ENCODE measurements around the gene OVOL3. TPM values are rescaled to one million over a fixed set of nuclear protein-coding genes. Genes with fewer than 3 reads are reported as not detected.

Gene OVOL3
- total RNA-seq, 1 donor from 2014 or later = not detected

- intact Hi-C loops (cut with micrococcal nuclease) = no loop called here
- ATAC-seq (no peak), DNase-seq (no peak)
These were observed 13.9 kb upstream of the OVOL3 start for GRCh38 chr19:36097036-36097435.

GRCh38 chr19:36099166-36099785 lies 11.7 kb upstream of the OVOL3 start:
- DNase-seq (peak; percentile 40), ATAC-seq (peak; percentile 10)
- intact Hi-C loops (cut with micrococcal nuclease) = no loop called here

GRCh38 chr19:36100476-36100875 lies 10.5 kb upstream of the OVOL3 start:
- ATAC-seq = peak; percentile 93
- intact Hi-C loops (cut with micrococcal nuclease) = no loop called here
- peak; percentile 89 for DNase-seq

GRCh38 chr19:36101550-36102327 lies 9.2 kb upstream of the OVOL3 start:
- no peak for DNase-seq
- ATAC-seq = no peak
- intact Hi-C loops (cut with micrococcal nuclease) = no loop called here

- no peak for ATAC-seq
These were observed 7.8 kb upstream of the OVOL3 start for GRCh38 chr19:36103040-36103626.

GRCh38 chr19:36103842-36104552 lies 6.9 kb upstream of the OVOL3 start:
- no peak for DNase-seq
- intact Hi-C loops (cut with micrococcal nuclease) = no loop called here
- no peak for ATAC-seq

More at GRCh38 chr19:36103040-36103626, 7.8 kb upstream of the OVOL3 start:
- intact Hi-C loops (cut with micrococcal nuclease) = no loop called here
- DNase-seq = no peak

- intact Hi-C loops (cut with micrococcal nuclease) = no loop called here
- ATAC-seq (peak; percentile 62), DNase-seq (peak; percentile 55)
These were observed 4.5 kb upstream of the OVOL3 start for GRCh38 chr19:36106441-36106840.

- ATAC-seq = no peak
- DNase-seq = no peak
- intact Hi-C loops (cut with micrococcal nuclease) = no loop called here
These were observed 4.0 kb upstream of the OVOL3 start for GRCh38 chr19:36106991-36107390.

GRCh38 chr19:36108684-36109083 lies 2.3 kb upstream of the OVOL3 start:
- DNase-seq (no peak), ATAC-seq (no peak)
- intact Hi-C loops (cut with micrococcal nuclease) = no loop called here

GRCh38 chr19:36111200-36111539 lies 227 bp downstream of the OVOL3 start:
- ATAC-seq = no peak
- DNase-seq = no peak
- intact Hi-C loops (cut with micrococcal nuclease) = no loop called here

- intact Hi-C loops (cut with micrococcal nuclease) = no loop called here
- ATAC-seq = no peak
- no peak for DNase-seq
These were observed 1.7 kb downstream of the OVOL3 start for GRCh38 chr19:36112678-36113077.

- DNase-seq (no peak), ATAC-seq (no peak)
- intact Hi-C loops (cut with micrococcal nuclease) = no loop called here
These were observed 2.5 kb downstream of the OVOL3 start for GRCh38 chr19:36113425-36113824.

GRCh38 chr19:36113894-36114720 lies 3.2 kb downstream of the OVOL3 start:
- DNase-seq = no peak
- intact Hi-C loops (cut with micrococcal nuclease) = no loop called here

GRCh38 chr19:36114721-36115452 lies 3.9 kb downstream of the OVOL3 start, which contains the start of gene POLR2I:
Gene POLR2I (minus strand): TSS chr19:36114875. CDS start chr19:36114856, 19 bp downstream.
- peak; percentile 94 for ATAC-seq
- peak; percentile 98 for DNase-seq
- intact Hi-C loops (cut with micrococcal nuclease) = no loop called here

More at GRCh38 chr19:36113894-36114720, 3.2 kb downstream of the OVOL3 start:
- no peak for ATAC-seq

GRCh38 chr19:36115453-36116343 lies 4.8 kb downstream of the OVOL3 start, which contains the start of gene TBCB:
Gene TBCB (plus strand): TSS chr19:36115468. CDS start chr19:36115561, 93 bp downstream.
- peak; percentile 69 for ATAC-seq
- DNase-seq = peak; percentile 88
- intact Hi-C loops (cut with micrococcal nuclease) = no loop called here

GRCh38 chr19:36116344-36116637 lies 5.3 kb downstream of the OVOL3 start:
- intact Hi-C loops (cut with micrococcal nuclease) = no loop called here
- ATAC-seq (no peak), DNase-seq (no peak)

Measured in left ventricle myocardium superior (tissue), 1 donor.